Endodermal cell (in vitro differentiated cells): Measurements from ENCODE around the gene DENND1A. TPM values are rescaled to one million over a fixed set of nuclear protein-coding genes. Genes with fewer than 3 reads are reported as not detected.

Experiments used
- DNase-seq: peaks from one replicate; pipeline ENCODE4 v3.0.0-alpha.2; 2017
- H3K27ac ChIP-seq: 2 replicates; pipeline ENCODE4 v1.5.1; 2013; ENCODE audit warnings: mild to moderate bottlenecking, low read depth, low read length, moderate library complexity
- H3K27me3 ChIP-seq: 2 replicates; pipeline ENCODE4 v1.6.1; 2013; ENCODE audit warnings: mild to moderate bottlenecking, low read length, moderate library complexity; ENCODE audit not compliant: insufficient read depth, control insufficient read depth, poor library complexity, severe bottlenecking
- H3K36me3 ChIP-seq: 2 replicates; pipeline ENCODE4 v1.7.0; 2013; ENCODE audit warnings: mild to moderate bottlenecking, low read length, moderate library complexity; ENCODE audit not compliant: control insufficient read depth, insufficient read depth
- H3K4me1 ChIP-seq: one replicate; pipeline ENCODE4 v1.7.0; 2013; ENCODE audit warnings: low read length; ENCODE audit not compliant: control insufficient read depth, insufficient read depth
- H3K4me3 ChIP-seq: 2 replicates; pipeline ENCODE4 v1.5.1; 2013; ENCODE audit warnings: mild to moderate bottlenecking, low read length, moderate library complexity
- H3K9ac ChIP-seq: 2 replicates; pipeline ENCODE4 v1.6.1; 2013; ENCODE audit warnings: mild to moderate bottlenecking, low read length, moderate library complexity; ENCODE audit not compliant: poor library complexity, severe bottlenecking; ENCODE audit errors: extremely low read depth
- H3K9me3 ChIP-seq: 2 replicates; pipeline ENCODE4 v1.6.1; 2013; ENCODE audit warnings: mild to moderate bottlenecking, low read length, moderate library complexity; ENCODE audit not compliant: control insufficient read depth
- H3K27ac Mint-ChIP-seq: 2 replicates; pipeline ENCODE4 v1.8.0; 2020; ENCODE audit warnings: mixed read lengths
- H3K27me3 Mint-ChIP-seq: 2 replicates; pipeline ENCODE4 v1.8.0; 2021; ENCODE audit warnings: mild to moderate bottlenecking, mixed read lengths; ENCODE audit not compliant: insufficient read depth
- H3K36me3 Mint-ChIP-seq: 2 replicates; pipeline ENCODE4 v1.8.0; 2020; ENCODE audit warnings: low read depth, mixed read lengths
- H3K4me1 Mint-ChIP-seq: 2 replicates; pipeline ENCODE4 v1.8.0; 2020; ENCODE audit warnings: mixed read lengths
- H3K4me3 Mint-ChIP-seq: 2 replicates; pipeline ENCODE4 v1.8.0; 2020; ENCODE audit warnings: mild to moderate bottlenecking, moderate library complexity, mixed read lengths
- H3K9me3 Mint-ChIP-seq: 2 replicates; pipeline ENCODE4 v1.8.0; 2020; ENCODE audit warnings: mild to moderate bottlenecking, mixed read lengths
- WGBS, 2 experiments: methylation state at CpG; one replicate each; pipeline versions ENCODE4 v1.1.5 to v1.1.7; 2013; ENCODE audit warnings: missing lambda C conversion rate in 2 of 2, mixed read lengths in 1 of 2; ENCODE audit not compliant: insufficient coverage in 1 of 2, insufficient read length in 1 of 2; 5-methylcytosine and 5-hydroxymethylcytosine counted together
- total RNA-seq, 2 donors: library from RNA; stranded (reverse); fragmentation: NEBNext Ultra II Directional in 1 of 2; extraction: Animal tissue kit (Norgen Biotek cat#: 25700) in 1 of 2; gene quantifications; 2 replicates in 1 of 2; 3 replicates in 1 of 2; pipeline ENCODE4 v1.2.1, GENCODE V29; 2021
- TF ChIP-seq, protein P1 (sequence below): fragments of 200-600 bp; sonication (generic); conservative IDR thresholded peaks from 2 replicates; pipeline ENCODE4 v1.5.0; 2021; ENCODE audit warnings: antibody characterized with exemption, mild to moderate bottlenecking

Gene DENND1A
- total RNA-seq, 2 donors from 2014 or later: 29.5 to 38.4 TPM

DNA sequence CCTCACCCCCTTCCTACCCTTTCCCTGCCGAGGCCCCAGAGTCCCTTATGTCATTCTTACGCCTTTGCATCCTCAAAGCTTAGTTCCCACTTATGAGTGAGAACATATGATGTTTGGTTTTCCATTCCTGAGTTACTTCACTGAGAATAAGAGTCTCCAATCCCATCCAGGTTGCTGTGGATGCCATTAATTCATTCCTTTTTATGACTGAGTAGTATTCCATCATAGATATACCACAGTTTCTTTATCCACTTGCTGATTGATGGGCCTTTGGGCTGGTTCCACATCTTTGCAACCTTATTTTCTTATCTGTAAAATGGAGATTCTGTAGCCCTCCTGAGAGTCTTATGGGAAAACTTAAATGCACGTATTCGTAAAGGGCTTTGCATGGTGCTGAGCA, 537.1 kb downstream of the DENND1A start:
- H3K27me3 Mint-ChIP-seq: no peaks in the 10 kb centered on the region
- 92 to 96% methylated on average over 4 of the region's 4 CpGs for WGBS, 2 experiments
- Histone ChIP-seq H3K4me3 (no peak overlapping the region), H3K4me1 (no peaks in the 10 kb centered on the region), H3K27ac (no peak overlapping the region), H3K9me3 (peaks cover 7% of the 10 kb centered on the region), H3K9ac (no peak overlapping the region), H3K27me3 (no peaks in the 10 kb centered on the region), H3K36me3 (no peaks in the 10 kb centered on the region)
- H3K9me3 Mint-ChIP-seq: peaks cover 4% of the 10 kb centered on the region
- H3K4me3 Mint-ChIP-seq: no peak overlapping the region
- peaks cover 4% of the 10 kb centered on the region for H3K36me3 Mint-ChIP-seq
- no peak overlapping the region for H3K27ac Mint-ChIP-seq
- DNase-seq: no peak
- H3K4me1 Mint-ChIP-seq: peaks cover 11% of the 10 kb centered on the region
- TF ChIP-seq, protein P1, sequence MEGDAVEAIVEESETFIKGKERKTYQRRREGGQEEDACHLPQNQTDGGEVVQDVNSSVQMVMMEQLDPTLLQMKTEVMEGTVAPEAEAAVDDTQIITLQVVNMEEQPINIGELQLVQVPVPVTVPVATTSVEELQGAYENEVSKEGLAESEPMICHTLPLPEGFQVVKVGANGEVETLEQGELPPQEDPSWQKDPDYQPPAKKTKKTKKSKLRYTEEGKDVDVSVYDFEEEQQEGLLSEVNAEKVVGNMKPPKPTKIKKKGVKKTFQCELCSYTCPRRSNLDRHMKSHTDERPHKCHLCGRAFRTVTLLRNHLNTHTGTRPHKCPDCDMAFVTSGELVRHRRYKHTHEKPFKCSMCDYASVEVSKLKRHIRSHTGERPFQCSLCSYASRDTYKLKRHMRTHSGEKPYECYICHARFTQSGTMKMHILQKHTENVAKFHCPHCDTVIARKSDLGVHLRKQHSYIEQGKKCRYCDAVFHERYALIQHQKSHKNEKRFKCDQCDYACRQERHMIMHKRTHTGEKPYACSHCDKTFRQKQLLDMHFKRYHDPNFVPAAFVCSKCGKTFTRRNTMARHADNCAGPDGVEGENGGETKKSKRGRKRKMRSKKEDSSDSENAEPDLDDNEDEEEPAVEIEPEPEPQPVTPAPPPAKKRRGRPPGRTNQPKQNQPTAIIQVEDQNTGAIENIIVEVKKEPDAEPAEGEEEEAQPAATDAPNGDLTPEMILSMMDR: no peak

DNA sequence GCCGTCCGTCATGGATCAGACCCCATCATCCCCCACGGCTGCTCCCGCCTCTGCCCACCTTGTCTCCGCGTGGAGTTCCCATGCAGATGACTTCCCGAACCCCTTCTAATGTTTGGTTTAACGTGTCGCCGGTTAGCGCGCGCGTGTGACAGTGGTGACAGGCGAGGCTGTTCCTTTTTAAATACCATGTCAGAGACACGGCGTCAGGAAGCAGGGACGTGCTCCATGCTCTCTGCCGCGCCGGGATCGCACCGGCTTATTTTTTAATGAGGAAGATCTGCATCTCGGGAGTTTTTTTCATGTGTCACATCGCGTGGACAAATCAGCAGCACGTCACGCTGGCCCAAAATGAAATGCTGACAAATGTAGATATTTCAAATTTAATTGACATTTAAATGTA, 538.0 kb downstream of the DENND1A start:
- peaks cover 4% of the 10 kb centered on the region for H3K36me3 Mint-ChIP-seq

DNA sequence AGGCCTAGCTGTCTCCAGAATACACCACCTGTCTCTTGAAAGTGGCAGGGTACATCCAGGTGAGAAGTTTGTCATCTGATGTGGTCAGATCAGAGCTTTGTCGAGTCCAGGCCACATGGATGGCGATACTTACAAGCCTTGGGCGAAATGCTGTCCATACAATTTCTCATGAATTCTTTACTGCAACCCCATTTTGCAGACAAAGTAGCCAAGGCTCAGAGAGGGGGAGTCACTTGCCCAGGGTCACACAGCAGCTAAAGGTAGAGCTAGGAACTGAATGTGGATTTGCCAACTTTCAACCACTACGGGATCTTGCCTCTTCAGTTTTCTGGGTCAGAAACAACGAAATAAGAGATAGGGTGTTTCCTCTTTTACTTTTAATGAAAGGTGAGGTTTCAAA, 538.7 kb downstream of the DENND1A start:
- DNase-seq: no peak
- Histone ChIP-seq H3K27ac (no peak overlapping the region), H3K36me3 (no peaks in the 10 kb centered on the region), H3K9me3 (peaks cover 7% of the 10 kb centered on the region), H3K9ac (no peak overlapping the region), H3K4me1 (no peaks in the 10 kb centered on the region), H3K27me3 (no peaks in the 10 kb centered on the region), H3K4me3 (no peak overlapping the region)
- H3K4me3 Mint-ChIP-seq: no peak overlapping the region
- H3K27ac Mint-ChIP-seq: no peak overlapping the region
- TF ChIP-seq, protein P1: no peak
- peaks cover 4% of the 10 kb centered on the region for H3K9me3 Mint-ChIP-seq
- peaks cover 4% of the 10 kb centered on the region for H3K36me3 Mint-ChIP-seq
- WGBS, 2 experiments: 93 to 100% methylated on average over 5 of the region's 5 CpGs
- peaks cover 11% of the 10 kb centered on the region for H3K4me1 Mint-ChIP-seq
- no peaks in the 10 kb centered on the region for H3K27me3 Mint-ChIP-seq

More for the DNA sequence above, 538.0 kb downstream of the DENND1A start:
- WGBS, 2 experiments: 91 to 95% methylated on average over 26 to 28 of the region's 28 CpGs
- Histone ChIP-seq H3K9me3 (peaks cover 7% of the 10 kb centered on the region), H3K27ac (no peak overlapping the region), H3K4me1 (no peaks in the 10 kb centered on the region), H3K27me3 (no peaks in the 10 kb centered on the region), H3K36me3 (no peaks in the 10 kb centered on the region), H3K9ac (no peak overlapping the region), H3K4me3 (no peak overlapping the region)
- no peak for DNase-seq
- Mint-ChIP-seq H3K4me1 (peaks cover 11% of the 10 kb centered on the region), H3K27ac (no peak overlapping the region), H3K27me3 (no peaks in the 10 kb centered on the region), H3K9me3 (peaks cover 4% of the 10 kb centered on the region), H3K4me3 (no peak overlapping the region)
- TF ChIP-seq, protein P1: no peak
